Measurements from ENCODE around the gene SH3BP1.
"Not testable (repeated sequence)": the region's sequence is repeated elsewhere in the genome, so short reads cannot be mapped to it uniquely, and the experiment has no call there.

SH3BP1 gene, protein sequence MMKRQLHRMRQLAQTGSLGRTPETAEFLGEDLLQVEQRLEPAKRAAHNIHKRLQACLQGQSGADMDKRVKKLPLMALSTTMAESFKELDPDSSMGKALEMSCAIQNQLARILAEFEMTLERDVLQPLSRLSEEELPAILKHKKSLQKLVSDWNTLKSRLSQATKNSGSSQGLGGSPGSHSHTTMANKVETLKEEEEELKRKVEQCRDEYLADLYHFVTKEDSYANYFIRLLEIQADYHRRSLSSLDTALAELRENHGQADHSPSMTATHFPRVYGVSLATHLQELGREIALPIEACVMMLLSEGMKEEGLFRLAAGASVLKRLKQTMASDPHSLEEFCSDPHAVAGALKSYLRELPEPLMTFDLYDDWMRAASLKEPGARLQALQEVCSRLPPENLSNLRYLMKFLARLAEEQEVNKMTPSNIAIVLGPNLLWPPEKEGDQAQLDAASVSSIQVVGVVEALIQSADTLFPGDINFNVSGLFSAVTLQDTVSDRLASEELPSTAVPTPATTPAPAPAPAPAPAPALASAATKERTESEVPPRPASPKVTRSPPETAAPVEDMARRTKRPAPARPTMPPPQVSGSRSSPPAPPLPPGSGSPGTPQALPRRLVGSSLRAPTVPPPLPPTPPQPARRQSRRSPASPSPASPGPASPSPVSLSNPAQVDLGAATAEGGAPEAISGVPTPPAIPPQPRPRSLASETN

DNA sequence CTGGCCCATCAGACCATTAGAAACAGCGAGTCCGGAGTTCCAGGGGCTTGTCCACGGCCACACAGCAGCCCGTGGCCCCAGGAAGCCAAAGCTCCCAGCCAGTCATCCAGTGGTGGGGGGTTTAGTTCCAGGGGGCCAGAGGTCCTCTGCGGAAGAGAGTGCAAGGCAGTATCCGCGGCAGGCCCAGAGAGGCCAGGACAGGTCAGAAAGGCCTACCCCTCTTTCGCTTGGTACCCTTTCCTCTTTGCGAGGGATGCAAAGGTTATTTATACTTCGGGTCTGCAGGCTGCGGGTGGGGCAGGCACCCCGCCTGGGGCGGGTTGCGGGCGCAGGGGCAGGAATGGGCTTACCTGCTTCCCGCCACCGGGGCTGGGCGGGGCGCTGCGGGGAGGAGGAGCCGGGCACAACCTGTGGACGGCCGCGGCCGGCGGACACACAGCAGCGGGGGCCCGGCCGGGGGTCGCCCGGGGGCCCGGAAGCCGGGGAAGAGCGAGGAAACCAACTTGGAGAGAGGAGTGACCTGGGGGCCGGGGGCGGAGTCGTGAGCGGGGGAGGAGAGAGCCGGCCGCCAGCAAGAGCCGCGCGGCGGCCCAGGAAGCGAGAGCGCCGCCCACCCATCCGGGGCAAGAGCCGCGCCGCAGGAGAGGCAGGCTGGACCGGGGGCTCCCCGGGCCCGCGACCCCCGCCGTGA is at the start of gene SH3BP1:
Gene SH3BP1, plus strand, starts transcription at position 600 of the 691 bp plus-strand sequence. CDS start 119 bp downstream, outside the sequence.
- DNase-seq = no peak

DNA sequence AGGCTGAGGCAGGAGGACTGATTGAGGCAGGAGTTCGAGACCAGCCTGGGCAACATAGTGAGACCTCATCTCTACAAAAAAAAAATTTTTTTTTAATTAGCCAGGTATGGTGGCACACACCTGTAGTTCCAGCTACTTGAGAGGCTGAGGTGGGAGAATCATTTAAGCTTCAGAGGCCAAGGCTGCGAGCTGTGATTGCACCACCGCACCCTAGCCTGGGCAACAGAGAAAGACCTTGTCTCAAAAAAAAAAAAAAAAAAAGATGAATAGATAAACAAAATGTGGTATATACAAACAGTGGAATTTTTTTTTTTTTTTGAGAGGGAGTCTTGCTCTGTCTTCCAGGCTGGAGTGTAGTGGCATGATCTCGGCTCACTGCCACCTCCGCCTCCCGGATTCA is 48.4 kb upstream of the SH3BP1 start:
- not testable (repeated sequence) for DNase-seq

DNA sequence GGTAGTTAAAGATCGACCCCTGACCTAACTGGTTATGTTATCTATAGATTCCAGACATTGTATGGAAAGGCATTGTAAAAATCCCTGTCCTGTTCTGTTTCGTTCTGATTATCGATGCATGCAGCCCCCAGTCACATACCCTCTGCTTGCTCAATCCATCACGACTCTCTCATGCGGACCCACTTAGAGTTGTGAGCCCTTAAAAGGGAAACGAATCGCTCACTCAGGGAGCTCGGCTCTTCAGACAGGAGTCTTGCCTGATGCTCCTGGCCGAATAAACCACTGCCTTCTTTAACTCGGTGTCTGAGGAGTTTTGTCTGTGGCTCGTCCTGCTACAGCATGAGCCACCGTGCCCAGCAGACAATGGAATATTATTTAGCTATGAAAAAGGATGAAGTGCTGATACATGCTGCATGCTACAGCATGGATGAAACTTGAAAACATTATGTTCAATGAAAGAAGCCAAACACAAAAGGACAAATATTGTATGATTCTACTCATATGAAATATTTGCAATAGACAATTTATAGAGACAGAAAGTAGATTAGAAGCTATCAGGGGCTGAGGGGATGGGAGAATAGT is 47.6 kb upstream of the SH3BP1 start:
- no peak for DNase-seq

DNA sequence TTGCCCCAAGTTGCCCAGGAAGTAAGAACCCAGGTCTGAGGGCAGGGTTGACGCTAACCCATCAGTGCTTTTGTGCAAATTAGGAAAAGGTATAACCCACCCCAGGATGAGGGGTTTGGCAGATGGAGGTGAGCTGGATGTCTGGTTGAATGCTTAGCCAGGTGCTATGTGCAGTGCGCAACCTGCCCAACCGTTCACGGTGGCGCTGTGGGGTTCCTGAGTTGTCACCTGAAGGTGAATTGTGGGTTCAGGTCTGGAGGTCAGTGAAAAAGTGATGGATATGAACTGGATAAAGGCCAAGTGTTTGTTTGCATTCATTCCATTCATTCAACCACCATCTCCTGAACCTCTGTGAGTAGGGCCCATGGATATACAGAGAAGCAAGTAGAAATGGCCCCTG is 45.2 kb upstream of the SH3BP1 start:
- DNase-seq = no peak

DNA sequence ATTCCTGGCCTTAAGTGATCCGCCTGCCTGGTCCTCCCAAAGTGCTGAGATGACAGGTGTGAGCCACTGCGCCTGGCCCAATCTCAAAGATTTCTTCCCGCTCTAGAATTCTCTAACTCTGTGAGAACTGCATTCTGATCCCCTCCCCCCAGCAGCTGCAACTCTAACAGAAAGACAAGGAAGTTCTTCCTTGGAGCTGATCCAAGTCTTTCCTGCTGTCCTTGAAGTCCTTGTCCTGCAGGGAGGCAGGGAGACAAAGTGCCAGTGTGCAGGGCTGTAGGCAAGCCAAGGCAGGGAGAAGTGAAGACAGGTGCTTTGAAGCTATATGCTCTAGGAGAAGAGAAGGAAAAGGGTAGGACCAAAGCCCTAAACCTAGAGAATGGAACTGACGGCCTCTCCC is 40.3 kb upstream of the SH3BP1 start:
- DNase-seq = no peak

DNA sequence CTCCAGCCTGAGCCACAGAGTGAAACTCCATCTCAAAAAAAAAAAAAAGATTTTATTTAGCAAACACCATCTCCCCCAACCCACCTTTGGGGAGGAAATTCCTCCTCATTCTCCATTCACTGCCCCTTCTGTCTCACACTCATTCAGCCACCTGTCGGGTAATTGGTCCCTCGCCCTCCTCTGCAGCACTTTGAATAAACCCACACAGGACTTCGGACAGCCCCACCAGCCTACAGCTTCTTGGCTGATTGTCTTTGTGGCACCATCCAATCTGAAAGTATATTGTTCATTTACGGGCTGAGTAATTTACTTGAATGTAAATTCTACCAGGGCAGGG is 38.3 kb upstream of the SH3BP1 start:
- no peak for DNase-seq

DNA sequence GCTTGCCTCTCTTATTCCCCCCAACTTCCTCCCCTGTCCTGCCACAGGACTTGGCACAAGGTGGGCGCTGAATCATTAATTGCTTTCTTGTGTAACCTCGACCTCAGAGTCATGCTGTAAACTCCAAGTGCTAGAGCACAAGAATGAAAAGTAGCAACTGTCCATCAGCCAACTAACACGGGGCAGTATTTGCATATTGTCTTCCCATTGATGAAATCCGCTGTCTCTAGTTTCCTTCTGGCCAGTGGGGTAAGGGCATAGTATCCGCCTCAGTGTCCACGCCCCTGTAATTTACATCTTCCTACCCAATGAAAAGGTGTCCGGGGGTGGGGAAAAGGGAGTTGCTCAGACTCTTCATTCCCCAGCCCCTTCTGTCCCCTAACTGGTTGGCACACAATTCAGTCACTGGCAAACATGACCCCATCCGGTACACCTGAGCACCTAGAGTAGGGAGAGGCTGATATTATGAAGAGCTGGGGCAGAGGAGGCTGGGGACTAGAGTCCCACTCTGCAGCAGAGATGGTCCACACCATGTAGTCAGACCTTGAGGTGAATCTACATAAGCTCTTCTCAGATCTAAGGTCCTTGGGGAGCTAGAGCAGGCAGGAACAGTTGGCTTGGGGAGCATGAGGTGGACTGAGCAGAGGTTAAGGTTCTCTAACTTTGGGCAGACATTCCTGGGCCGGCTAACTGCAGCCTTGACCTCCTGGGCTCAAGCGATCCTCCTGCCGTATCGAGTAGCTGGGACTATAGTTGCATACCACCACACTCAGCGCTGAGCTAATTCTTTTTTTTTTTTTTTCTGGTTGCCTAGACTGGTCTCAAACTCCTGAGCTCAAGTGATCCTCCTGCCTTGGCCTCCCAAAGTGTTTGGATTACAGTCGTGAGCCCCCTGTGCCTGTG is 37.7 kb upstream of the SH3BP1 start:
- DNase-seq = no peak

DNA sequence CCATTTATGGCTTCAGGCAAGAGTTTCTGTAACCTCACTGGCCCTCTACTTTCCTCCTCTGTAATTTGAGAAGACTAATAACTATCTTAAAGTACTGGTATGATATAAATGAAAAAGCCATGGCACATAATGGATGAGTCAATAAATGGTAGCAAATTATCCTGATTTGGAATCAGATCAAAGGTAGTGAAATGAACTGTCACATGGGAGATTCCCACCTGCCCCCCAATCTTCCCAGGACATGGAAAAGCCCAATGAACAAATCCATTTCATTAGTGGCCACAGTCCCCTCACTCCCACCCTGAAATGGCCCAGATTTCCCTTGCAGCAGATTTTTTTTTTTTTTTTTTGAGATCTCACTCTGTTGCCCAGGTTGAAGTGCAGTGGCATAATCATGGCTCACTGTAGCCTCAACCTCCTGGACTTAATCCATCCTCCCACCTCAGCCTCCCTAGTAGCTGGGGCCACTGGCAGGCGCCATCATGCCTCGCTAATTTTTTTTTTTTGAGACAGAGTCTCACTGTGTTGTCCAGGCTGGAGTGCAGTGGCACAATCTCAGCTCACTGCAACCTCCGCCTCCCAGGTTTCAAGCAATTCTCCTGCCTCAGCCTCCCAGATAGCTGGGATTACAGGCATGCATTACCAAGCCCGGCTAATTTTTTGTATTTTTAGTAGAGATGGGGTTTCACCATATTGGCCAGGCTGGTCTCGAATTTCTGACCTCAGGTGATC is 36.8 kb upstream of the SH3BP1 start:
- DNase-seq = not testable (repeated sequence)

DNA sequence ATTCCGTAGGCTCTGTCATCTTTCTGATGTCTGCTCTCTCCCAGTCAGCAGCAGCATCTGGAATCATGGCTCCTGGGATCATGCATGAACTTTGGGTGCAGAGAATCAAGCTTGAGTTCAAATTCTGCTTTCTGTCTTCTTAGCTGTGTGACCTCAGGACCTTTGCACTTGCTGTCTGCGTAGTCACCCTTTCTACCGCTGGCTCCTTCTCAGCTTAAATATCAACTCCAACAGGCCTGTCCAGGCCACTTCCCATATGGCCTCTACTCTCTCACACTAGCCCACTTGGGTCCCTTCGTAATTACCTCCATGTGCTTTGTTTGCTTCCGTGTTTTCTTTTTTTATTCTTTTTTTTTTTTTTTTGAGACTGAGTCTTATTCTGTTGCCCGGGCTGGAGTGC is 35.4 kb upstream of the SH3BP1 start:
- DNase-seq = no peak

DNA sequence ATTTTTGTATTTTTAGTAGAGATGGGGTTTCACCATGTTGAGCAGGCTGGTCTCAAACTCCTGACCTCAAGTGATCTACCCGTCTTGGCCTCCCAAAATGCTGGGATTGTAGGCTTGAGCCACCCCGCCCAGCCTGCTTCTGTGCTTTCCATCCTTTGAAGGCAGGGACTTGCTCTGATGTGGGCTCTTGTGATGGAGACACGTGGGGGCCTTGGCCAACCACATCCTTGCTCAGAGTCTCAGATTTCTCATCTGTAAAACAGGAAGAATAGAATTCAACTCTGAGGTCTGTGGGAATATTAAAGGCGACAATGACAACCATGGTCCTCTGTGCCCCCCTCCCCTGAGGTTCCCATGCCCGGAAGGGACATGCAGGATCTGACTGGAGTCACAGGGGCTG is 34.6 kb upstream of the SH3BP1 start:
- no peak for DNase-seq

DNA sequence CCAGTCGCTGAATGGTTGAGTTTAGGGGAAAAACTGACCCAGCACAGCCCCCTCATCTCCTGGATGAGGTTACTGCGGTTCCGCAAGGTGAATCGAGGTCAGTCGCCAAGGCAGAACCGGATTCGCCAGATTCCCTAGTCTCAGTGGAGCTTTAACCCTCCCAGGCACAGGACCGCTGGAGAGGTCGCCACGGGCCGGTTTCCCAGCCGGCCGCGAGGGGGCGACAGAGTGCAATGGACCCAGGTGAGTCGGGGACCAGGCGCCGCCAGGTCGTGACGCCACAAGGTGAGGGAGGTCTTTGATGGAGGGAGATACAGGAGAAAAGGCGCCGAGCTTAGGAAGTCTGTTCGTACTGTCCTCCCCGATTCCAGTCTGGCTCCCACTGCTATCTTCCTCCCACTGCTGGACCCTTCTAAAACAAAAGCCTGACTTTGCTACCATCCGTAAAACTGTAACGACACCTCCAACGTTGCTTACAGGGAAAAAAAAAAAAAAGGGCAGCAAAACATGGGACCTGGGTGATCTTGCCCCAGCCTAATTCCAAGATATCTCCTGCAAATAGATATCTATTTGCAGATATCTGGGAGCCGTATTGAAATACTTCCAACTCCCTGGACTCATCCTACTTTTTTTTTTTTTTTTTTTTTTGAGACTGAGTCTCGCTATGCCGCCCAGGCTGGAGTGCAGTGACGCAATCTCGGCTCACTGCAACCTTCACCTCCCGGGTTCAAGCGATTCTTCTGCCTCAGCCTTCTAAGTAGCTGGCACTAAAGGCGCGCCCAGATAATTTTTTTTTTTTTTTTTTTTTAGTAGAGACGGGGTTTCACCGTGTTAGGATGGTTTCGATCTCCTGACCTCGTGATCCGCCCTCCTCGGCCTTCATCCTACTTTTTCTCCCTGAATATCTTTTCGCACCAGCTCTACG is 32.2 kb upstream of the SH3BP1 start:
- peak; percentile 66 for DNase-seq

DNA sequence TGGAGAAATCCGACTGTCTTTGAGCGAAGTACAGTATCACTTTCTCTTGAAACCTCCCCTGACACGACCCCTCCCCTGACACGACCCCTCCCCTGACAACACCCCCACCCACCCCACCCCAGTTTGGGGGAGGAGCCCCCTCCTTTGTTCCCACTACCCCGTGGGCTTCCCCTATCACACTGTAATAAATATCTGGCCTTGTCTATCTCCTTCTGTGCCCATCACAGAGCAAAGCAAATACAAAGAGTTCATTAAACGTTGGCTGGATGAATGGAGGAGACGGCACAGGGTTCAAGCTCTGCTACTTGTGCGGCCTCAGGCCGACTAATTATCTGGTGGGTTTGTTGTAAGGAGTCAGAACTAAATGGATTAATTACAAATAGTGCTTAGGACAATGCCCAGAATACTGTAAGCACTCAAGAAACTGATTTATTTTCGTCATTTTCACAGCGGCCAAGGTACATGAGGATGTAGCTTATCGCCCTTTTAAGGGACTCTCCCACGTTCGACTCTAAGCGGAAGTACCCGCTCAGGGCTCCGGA is 31.5 kb upstream of the SH3BP1 start:
- DNase-seq = peak; percentile 48

DNA sequence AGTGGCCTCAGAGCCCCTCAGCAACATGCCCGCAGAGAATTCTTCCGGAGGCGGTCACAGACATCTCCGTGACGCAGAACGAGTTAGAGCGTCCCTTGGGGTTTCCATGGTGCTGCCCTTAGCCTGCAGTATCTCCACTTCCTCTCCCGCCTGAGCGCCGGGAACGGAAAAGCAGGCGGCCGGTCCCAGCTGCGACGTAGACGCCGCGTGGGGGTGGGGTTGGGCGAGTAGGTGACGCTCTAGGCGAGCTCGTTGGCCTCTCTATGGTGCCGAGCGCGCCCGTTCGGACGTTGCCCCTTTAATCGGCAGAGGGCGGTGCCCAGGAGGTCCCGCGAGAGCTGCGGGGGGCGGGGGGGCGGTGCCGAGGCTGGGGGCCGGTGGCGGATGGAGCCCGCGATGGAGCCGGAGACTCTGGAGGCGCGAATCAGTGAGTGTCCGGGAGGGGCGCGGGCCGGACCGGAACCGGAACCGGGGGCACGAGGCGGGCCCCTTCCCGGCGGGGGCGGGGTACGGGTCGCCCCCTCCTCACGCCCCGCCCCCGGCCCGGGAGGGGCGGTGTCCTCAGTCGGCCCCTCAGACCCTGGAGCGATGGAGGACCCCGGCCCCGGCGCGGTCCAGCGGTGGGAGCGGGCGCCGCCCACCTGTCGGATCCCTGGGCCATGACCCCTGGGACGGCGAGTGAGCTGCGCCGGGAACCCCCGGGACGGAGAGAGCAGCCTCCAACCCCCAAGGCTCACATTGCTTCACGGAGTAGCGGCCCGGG is 30.8 kb upstream of the SH3BP1 start, which contains the start of gene GGA1:
Gene GGA1, plus strand, starts transcription at position 358 of the 763 bp plus-strand sequence. Its CDS starts 27 bp downstream, at position 385.
- peak; percentile 97 for DNase-seq

DNA sequence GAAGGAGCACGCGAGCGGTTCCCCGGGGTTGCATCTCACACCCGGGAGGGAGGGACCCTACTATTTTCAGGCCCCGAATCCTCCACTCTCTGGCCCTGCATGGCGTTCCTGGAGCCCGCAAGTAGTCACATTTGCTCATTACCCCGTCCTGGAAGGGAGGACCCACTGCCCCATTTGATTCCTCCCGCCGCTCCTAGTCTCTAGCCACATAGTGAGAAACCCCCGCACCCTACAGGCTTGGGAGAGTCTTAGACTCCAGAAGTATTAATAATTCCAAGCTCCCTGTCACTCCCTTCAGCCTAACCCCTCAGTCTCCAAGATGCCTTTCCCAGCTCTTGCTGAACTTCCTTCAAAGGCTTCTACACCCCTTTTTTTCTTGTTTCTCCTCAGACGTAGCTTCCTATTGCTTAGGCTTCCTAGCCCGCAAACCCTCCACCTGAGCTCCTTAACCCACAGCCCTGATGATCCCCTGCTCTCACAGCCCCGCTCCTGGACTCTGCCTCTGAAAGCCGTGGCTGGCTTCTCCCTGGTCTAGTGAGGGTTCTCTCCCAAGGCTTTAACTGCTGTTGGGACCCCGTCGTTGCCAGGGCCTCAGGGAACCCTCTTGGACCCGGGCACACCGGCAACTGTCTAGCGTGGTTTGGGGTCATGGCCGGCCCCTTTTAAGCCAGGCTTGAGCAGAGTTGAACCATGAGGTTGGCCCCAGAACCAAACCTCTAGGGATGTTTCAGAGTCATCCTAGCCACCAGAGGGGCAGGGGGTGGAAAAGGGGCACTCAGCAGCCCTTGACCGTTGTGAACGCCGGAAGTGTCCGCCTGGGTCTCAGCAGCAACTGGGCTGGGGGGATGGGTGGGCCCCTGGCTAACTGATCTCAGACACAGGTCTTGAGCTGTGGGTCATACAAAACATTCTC is 30.0 kb upstream of the SH3BP1 start:
- no peak for DNase-seq

DNA sequence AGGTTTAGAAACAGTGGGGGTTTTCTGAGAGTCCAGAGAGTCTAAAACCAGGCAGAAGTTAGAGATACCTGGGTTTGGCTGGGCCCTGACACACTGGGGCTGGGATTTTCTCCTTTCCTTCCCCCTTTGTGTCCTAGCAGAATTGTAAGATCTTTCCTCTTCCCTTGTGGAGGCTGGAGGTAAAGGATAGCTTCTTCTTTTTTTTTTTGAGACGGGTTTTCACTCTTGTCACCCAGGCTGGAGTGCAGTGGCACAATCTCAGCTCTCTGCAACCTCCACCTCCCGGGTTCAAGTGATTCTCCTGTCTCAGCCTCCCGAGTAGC is 29.4 kb upstream of the SH3BP1 start:
- not testable (repeated sequence) for DNase-seq

DNA sequence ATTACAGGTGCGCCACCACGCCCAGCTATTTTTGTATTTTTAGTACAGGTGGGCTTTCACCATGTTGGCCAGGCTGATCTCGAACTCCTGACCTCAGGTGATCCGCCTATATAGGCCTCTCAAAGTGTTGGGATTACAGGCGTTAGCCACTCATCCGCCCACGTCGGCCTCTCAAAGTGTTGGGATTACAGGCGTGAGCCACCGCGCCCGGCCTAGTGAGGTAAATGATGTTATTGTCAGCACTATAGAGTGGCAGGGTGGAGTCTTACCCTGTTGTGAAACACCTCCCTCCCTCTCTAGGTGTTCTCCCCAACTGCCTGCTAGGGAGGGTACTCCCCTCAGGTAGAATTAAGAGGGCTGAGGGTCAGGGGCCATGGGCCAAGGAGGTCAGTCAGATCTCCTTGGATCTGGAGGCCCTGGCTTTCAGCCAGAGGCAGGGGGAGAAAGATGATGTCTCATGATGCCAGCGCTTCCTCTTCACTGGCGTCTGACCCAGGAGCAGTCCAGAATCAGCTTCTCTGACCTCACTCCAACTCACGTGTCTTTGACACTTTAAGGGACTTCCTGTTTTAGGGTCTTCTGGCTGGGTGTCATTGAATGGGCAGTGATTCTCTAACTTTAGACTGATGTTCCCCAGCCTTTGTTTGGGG is 28.9 kb upstream of the SH3BP1 start:
- DNase-seq = no peak

DNA sequence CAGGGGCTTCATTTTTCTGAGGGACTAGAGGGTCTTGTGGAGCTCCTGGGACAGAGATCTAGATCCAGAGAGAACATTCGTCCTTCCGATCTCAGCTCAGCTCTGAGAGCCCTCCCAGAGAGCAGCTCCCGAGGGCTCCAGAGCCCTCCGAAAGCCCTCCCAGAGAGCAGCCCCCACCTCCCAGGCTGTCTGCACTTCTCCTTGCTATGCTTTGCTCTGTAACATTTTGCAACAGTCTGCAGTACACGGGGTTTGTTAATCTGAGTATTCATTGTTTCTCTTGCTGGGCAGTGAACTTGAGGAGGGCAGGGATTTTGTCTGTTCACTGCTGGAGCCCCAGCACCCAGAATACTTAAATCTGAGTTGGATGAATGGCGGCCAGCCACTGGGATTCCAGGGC is 28.3 kb upstream of the SH3BP1 start:
- no peak for DNase-seq

Data from NCI-H1694 treated with DMSO at 0.1 percent for 48 hours (cell line).